Fibroblast of the conjunctiva (primary cell): Measurements from ENCODE around the gene BLID.
A peak's percentile ranks its signal among the peaks of the same experiment; 100 is the strongest.

Experiments used
- DNase-seq: peaks from one replicate; pipeline ENCODE4 v3.0.0-alpha.2; 2010; ENCODE audit warnings: low read depth

Gene BLID

GRCh38 chr11:122139595-122139866 lies 23.5 kb upstream of the BLID start:
- DNase-seq, result no peak

- no peak for DNase-seq
Measured at GRCh38 chr11:122138744-122139594, 23.0 kb upstream of the BLID start.

DNA sequence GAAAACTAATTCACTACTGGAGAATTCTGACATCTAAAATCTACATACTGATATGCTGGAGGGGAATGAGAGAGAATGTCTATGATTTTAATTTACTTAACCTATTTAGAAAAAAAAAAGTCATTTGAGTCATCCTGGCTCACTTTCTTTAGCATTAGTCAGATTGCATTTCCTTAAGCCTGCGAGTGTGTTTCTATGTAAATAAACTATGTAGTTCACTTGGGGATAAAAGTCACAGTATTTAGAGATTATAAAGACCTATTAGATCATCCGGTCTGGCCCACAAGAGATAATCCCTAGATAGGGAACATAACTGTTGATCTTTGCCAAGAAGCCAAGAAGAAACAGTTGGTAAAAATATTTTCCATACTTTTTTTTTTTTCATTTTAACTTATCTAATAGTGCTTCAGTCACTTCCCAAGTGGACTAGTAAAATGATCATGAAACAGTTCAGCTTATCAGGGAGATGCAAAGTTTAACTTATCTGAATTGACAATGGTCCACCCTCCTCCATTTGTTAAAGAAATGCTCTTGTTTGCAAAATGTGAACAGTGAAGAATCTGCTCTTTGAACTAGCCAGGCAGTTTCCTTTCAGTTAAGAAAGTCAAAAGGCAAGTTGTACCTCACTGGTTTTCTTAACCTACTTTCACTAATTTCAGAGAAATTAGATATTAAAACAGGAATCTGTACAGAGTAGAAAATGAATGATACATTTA lies 21.2 kb upstream of the BLID start:
- DNase-seq, result peak; percentile 87

- DNase-seq, result no peak
Measured at GRCh38 chr11:122131126-122131525, 15.1 kb upstream of the BLID start.

DNA sequence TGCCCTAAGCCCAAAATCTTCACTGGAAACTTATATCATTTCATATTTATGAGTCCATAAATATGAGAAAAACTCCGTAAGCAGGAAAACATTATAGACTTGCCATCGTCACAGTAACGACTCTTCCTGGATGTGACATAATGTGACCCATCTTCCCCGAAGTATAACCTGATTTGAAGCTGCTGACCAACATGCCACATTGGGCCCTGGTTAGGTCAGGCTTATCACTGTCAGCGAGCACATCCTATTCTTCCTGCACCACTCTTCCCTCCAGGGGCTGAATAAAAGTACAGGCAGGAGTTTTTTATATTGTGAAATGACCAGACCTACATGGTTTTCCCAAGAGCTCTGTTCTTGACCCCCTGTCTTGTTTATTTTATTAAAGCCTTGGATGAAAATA lies 12.1 kb upstream of the BLID start:
- no peak for DNase-seq

DNA sequence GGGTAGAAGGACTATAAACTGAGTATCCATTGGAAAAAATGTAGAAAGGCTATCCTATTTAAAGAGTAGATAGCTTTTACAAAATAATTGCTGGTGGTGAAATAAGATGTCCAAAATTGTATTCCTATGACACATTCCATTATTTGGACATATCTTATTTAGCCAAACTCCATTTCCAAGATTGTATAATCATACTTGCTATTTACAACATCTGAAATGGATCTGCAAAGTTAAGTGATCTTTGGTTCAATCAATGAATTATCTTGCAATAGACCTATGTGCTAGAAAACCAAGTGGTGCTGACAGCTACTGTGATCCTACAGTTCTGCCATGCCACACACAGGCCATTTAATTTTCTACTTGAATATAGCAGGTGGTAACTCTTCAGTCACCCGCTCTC lies 11.0 kb upstream of the BLID start:
- no peak for DNase-seq

- DNase-seq, result no peak
Measured at GRCh38 chr11:122126024-122126688, 10.1 kb upstream of the BLID start.

GRCh38 chr11:122123263-122123929 lies 7.4 kb upstream of the BLID start:
- DNase-seq, result no peak

DNA sequence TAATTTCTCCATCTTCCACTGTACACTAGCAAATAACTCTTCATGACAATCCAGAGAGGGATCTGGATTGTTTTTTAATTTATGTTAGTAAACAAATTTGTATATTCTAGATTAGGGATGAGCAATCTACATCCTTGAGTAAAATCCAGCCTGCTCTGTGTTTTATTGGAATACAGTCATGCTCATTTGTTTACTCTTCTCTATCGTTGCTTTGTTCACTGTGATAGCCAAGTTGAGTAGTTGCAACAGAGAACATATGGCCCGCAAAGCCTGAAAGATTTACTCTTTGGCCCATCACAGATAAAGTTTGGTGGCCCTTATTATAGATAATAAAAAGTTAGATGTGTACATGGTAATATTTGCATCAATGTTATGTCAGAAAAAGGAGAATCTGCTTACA lies 6.2 kb upstream of the BLID start:
- no peak for DNase-seq

GRCh38 chr11:122120096-122120495 lies 4.1 kb upstream of the BLID start:
- DNase-seq, result no peak

DNA sequence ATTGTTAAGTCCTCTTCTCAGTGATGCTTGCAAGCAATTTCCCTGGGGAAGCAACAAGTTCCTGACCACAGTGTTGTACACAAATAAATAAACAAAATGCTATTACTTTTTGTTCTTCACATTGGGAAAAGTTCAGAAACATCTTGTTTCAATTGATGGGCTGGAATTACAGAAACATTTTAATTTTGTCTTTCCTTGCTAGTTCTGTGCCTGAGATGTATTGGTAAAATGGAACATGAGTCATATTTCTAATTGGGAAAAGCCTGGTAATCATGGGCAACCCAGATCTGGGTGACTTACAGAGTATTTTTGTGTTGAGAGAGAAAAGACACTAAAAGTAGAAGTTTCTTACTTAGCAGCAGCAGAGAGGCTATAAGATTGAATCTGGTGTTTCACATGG lies 576 bp upstream of the BLID start:
- no peak for DNase-seq

DNA sequence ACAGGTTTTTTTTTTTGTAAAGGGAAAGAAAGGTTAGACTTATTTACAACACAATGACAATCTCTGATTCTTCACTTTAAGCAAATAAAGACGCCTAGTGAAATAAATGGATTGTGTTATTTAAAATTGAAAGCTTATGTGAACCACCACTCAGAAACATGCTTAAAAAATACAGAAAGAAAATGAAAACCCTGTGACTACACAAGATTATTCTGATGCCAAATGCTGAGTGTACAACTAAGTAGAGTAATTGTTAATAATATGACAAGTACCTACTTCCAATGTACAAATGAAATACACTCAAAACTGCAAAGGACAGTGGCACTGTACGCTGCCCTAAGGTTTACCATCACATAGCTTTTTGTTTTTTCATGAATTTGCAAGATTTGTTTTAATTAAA lies 1.0 kb downstream of the BLID start:
- DNase-seq, result no peak

GRCh38 chr11:122113836-122114825 lies 1.9 kb downstream of the BLID start:
- DNase-seq, result no peak

- no peak for DNase-seq
Measured at GRCh38 chr11:122112470-122113365, 3.3 kb downstream of the BLID start.

DNA sequence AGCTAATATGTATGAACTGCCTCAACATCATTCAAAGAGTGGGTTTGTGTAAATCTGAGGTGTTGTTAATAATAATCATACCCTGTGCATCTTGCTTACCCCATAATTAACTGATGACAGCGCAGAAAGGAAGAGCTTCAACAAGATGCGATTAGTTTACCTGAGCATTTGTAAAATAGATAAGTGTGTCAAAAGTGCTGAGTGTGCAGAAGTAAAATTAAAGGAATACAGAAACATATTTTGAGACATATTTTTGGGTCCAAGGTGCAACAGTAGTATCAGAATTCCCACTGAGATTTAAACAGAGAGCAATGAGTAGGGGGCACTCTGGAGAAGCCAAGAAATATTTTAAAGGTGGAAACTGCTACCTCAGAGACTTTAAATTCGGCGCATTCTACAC lies 6.1 kb downstream of the BLID start:
- no peak for DNase-seq

GRCh38 chr11:122108828-122109227 lies 7.2 kb downstream of the BLID start:
- no peak for DNase-seq

DNA sequence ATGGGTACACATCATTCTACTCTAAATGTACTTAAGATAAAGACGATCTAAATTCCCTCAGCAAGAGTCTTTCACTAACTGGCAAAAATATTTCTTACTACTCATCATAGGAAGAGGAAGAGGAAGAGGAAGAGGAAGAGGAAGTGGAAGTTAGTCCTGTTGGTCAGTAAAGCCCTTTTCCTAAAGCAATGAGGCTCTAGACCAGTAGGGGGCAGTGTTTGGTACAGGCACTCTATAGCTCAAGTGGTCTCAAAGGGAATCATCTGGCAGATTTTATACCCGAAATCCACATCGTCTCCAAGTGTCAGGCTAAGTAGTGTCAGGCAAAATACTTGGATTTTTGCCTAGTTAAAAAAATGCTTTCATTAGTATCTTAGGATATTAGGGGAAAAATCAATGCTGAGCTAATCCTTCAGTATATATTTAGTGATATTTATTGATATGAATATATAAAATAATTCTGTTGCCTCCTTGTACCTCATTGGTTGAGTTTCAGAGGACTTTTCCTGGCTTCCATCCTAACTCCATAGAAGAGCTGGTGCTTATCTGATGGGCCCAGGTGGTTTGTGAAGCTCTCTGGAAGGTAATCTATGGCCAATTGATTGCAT lies 7.7 kb downstream of the BLID start:
- DNase-seq, result no peak

- no peak for DNase-seq
Measured at GRCh38 chr11:122107566-122107965, 8.4 kb downstream of the BLID start.

DNA sequence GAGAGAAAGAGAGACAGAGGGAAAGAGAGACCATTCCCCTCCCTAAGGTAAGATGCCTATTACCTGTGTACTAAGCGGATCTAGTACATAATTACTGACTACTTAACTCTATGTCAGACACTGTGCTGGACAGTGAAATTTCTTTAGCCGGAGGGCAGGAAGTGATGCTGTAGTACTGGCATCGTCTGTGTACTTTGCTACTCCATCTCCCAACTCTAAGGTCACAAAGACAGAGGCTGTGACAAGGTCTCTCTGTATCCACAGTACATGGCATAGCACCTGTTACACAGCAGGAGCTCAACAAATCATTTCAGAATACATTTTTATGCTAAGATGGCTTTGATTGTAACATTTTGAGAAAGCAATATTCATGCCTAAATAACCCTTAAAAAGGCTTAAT lies 9.0 kb downstream of the BLID start:
- DNase-seq, result no peak
